Endothelial cell of umbilical vein (primary cell): Measurements from ENCODE around the gene ZNF516. TPM values are rescaled to one million over a fixed set of nuclear protein-coding genes. Genes with fewer than 3 reads are reported as not detected.

ENCODE experiments used
- BruUV-seq: library from RNA; stranded (reverse); fragments of 400-500 nt; replicated peaks from 2 replicates; lab custom pipeline; 2021; lab: Mats Ljungman, UMichigan
- CTCF ChIA-PET: fragments of 300-600, 350-600 bp; sonication (Branson Sonifier 250); formaldehyde crosslinking; loops from one replicate; lab custom pipeline; 2021; ENCODE audit warnings: antibody characterized with exemption, inconsistent platforms; lab: Charles Lee
- POLR2A ChIA-PET: fragments of 300-600, 350-600 bp; sonication (Branson Sonifier 250); formaldehyde crosslinking; loops from one replicate; lab custom pipeline; 2021; ENCODE audit warnings: antibody characterized with exemption, inconsistent platforms; lab: Charles Lee
- DNase-seq: peaks from one replicate; pipeline ENCODE4 v3.0.0-alpha.2; 2011; ENCODE audit warnings: low read depth, low spot score
- FAIRE-seq: peaks from 2 replicates; lab custom pipeline; 2011; peaks lifted over from hg19 to GRCh38; lab: Jason Lieb, UNC
- H2AFZ ChIP-seq: 2 replicates; pipeline ENCODE4 v1.6.0; 2012; ENCODE audit warnings: low read depth, low read length, control low read depth, inconsistent platforms
- H3K27ac ChIP-seq: 2 replicates; pipeline ENCODE4 v1.5.1; 2011; ENCODE audit warnings: low read depth, mild to moderate bottlenecking, control low read depth, low read length, moderate library complexity; ENCODE audit not compliant: insufficient read depth
- H3K27me3 ChIP-seq, 2 experiments: 2 replicates each; pipeline versions ENCODE4 v1.6.0 to v1.6.1; 2011; ENCODE audit warnings: low read length in 2 of 2, mixed read lengths in 1 of 2; ENCODE audit not compliant: control insufficient read depth in 2 of 2, insufficient read depth in 2 of 2
- H3K36me3 ChIP-seq, 2 experiments: 2 replicates in 1 of 2; 3 replicates in 1 of 2; pipeline ENCODE4 v1.5.1; 2011; ENCODE audit warnings: low read length in 2 of 2, mild to moderate bottlenecking in 1 of 2, moderate library complexity in 1 of 2; ENCODE audit not compliant: control insufficient read depth in 2 of 2, insufficient read depth in 2 of 2; ENCODE audit errors: extremely low read depth in 1 of 2
- H3K4me1 ChIP-seq: 3 replicates; pipeline ENCODE4 v1.5.1; 2011; ENCODE audit warnings: mild to moderate bottlenecking, low read length; ENCODE audit not compliant: control insufficient read depth, insufficient read depth; ENCODE audit errors: extremely low read depth
- H3K4me2 ChIP-seq: 2 replicates; pipeline ENCODE4 v1.6.1; 2011; ENCODE audit warnings: low read length, control low read depth, mixed read lengths; ENCODE audit not compliant: insufficient read depth
- H3K4me3 ChIP-seq, 3 experiments: fragments of 200-600 bp in 1 of 3; sonication (generic), shearing (Covaris generic) in 1 of 3; replicated peaks in 1 of 3; 2 replicates each; pipeline ENCODE4 v1.5.1; 2011 to 2016; ENCODE audit warnings: control low read depth in 3 of 3, low read length in 3 of 3, mild to moderate bottlenecking in 2 of 3, inconsistent platforms in 1 of 3, low read depth in 1 of 3, moderate library complexity in 1 of 3; ENCODE audit not compliant: insufficient read depth in 1 of 3
- H3K79me2 ChIP-seq: 2 replicates; pipeline ENCODE4 v1.6.0; 2012; ENCODE audit warnings: low read length, inconsistent platforms; ENCODE audit not compliant: control insufficient read depth, insufficient read depth
- H3K9ac ChIP-seq: replicated peaks from 2 replicates; pipeline ENCODE3; 2011; ENCODE audit warnings: low read length, control low read depth; ENCODE audit not compliant: insufficient read depth; ENCODE audit errors: extremely low read depth
- H3K9me1 ChIP-seq: replicated peaks from 3 replicates; pipeline ENCODE4 v1.6.0; 2011; ENCODE audit warnings: mild to moderate bottlenecking, low read length; ENCODE audit not compliant: control insufficient read depth, insufficient read depth; ENCODE audit errors: extremely low read depth
- H3K9me3 ChIP-seq: replicated peaks from 2 replicates; pipeline ENCODE4 v1.5.1; 2012; ENCODE audit warnings: low read length, inconsistent platforms; ENCODE audit not compliant: control insufficient read depth, insufficient read depth
- H4K20me1 ChIP-seq: replicated peaks from 2 replicates; pipeline ENCODE3; 2011; ENCODE audit warnings: mild to moderate bottlenecking, low read length; ENCODE audit not compliant: control insufficient read depth, insufficient read depth; ENCODE audit errors: extremely low read depth
- EZH2 ChIP-seq: IDR thresholded peaks from 2 replicates; pipeline ENCODE4 v1.6.1; 2012; ENCODE audit warnings: borderline replicate concordance, low read depth, mild to moderate bottlenecking, moderate library complexity, low read length, inconsistent platforms; ENCODE audit not compliant: severe bottlenecking
- FOS ChIP-seq: IDR thresholded peaks from 2 replicates; pipeline ENCODE4 v1.6.1; 2011; ENCODE audit warnings: mild to moderate bottlenecking, low read length, moderate library complexity, borderline replicate concordance; ENCODE audit not compliant: insufficient read depth
- GATA2 ChIP-seq: IDR thresholded peaks from 2 replicates; pipeline ENCODE4 v1.7.0; 2011; ENCODE audit warnings: low read depth, mild to moderate bottlenecking, moderate library complexity, mixed read lengths, low read length; ENCODE audit not compliant: insufficient read length, insufficient read depth
- JUN ChIP-seq: IDR thresholded peaks from 2 replicates; pipeline ENCODE4 v1.6.1; 2011; ENCODE audit warnings: borderline replicate concordance, low read depth; ENCODE audit not compliant: insufficient read length, insufficient read depth
- MYC ChIP-seq: IDR thresholded peaks from one replicate; pipeline ENCODE4 v1.6.1; 2011; ENCODE audit warnings: mild to moderate bottlenecking, low read depth, low read length
- POLR2A ChIP-seq: IDR thresholded peaks from 2 replicates; pipeline ENCODE4 v1.6.1; 2012; ENCODE audit warnings: low read depth, mild to moderate bottlenecking, control low read depth, low read length
- POLR2AphosphoS5 ChIP-seq: IDR thresholded peaks from 2 replicates; pipeline ENCODE4 v1.6.1; 2012; ENCODE audit warnings: low read depth, mild to moderate bottlenecking, control low read depth, low read length, moderate library complexity; ENCODE audit not compliant: insufficient read depth
- dilution Hi-C: fragments of 300-500 bp; cut with MboI; formaldehyde crosslinking; loops from one replicate; pipeline ENCODE4 v1.15.0; 2019; ENCODE audit warnings: low sequenced_read_pairs; ENCODE audit not compliant: extremely low pct_ligation_motif_present
- intact Hi-C: fragments of 100-400 bp; cut with micrococcal nuclease; formaldehyde crosslinking; loops from one replicate; pipeline ENCODE4 v1.10.0; 2022
- polyA plus RNA-seq, 4 experiments: library from polyadenylated mRNA; depleted of rRNA in 3 of 4; stranded (reverse) in 3 of 4; unstranded in 1 of 4; fragments of >200 nt; gene quantifications; 2 replicates each; pipeline versions ENCODE4 v1.2.1 to v1.2.3, GENCODE V29; 2011 to 2012; ENCODE audit warnings: missing spikeins in 1 of 4
- total RNA-seq: library from RNA; stranded (reverse); gene quantifications from 2 replicates; pipeline ENCODE4 v1.2.3, GENCODE V29; 2021
- TF ChIP-seq, protein P1 (sequence below): IDR thresholded peaks from 2 replicates; pipeline ENCODE4 v1.6.1; 2011; ENCODE audit not compliant: insufficient read depth, insufficient read length
- TF ChIP-seq, protein P2 (sequence below), 2 donors: IDR thresholded peaks; 1 replicate in 1 of 2; 2 replicates in 1 of 2; pipeline ENCODE4 v1.5.1; 2011; ENCODE audit warnings: low read length in 2 of 2, mild to moderate bottlenecking in 2 of 2, moderate library complexity in 2 of 2, control low read depth in 1 of 2, inconsistent platforms in 1 of 2, low read depth in 1 of 2; ENCODE audit not compliant: insufficient read depth in 1 of 2; ENCODE audit errors: extremely low read depth in 1 of 2

ZNF516 gene
- total and polyA plus RNA-seq, 2 donors (not counting 3 experiments of a cell fraction or from before 2014, with no cell fraction given) = 3.6 to 19.1 TPM

DNA sequence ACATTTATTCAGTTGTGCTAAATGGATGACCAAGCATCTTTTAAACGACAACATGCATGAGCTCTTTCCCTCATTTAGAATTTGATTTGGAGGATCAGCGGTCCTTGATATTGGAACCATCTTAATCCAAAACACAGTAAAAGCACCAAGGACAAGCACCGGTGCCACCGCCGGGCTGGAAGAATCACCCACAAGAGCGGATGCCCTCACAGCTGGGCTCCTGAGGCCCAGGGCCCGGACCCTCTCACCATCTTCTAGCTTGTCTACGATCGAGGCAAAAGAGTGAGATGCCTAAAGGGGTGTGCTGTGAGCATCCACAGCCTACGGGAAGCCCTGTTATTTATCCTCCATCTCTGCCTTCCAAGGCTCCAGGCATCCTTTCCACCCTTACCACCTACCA is 129.5 kb downstream of the ZNF516 start:
- Histone ChIP-seq H3K9me1 (no peaks in the 10 kb centered on the region), H3K79me2 (no peaks in the 10 kb centered on the region), H3K27ac (no peak overlapping the region), H3K9ac (no peak overlapping the region), H3K36me3 (no peaks in the 10 kb centered on the region), H3K4me2 (no peak overlapping the region), H3K4me1 (no peaks in the 10 kb centered on the region), H3K4me3 (no peak overlapping the region), H2AFZ (no peak overlapping the region), H3K9me3 (no peaks in the 10 kb centered on the region), H3K27me3 (no peaks in the 10 kb centered on the region), H4K20me1 (no peaks in the 10 kb centered on the region)
- dilution Hi-C loops = no loop called here
- FAIRE-seq = no peak
- no TSS peak for BruUV-seq
- ChIA-PET POLR2A (no interaction called here), CTCF (no interaction called here)
- TF ChIP-seq GATA2 (no peak), MYC (no peak), EZH2 (no peak)
- TF ChIP-seq, protein P1, sequence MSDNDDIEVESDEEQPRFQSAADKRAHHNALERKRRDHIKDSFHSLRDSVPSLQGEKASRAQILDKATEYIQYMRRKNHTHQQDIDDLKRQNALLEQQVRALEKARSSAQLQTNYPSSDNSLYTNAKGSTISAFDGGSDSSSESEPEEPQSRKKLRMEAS = no peak
- intact Hi-C loops = no loop called here
- DNase-seq = no peak

DNA sequence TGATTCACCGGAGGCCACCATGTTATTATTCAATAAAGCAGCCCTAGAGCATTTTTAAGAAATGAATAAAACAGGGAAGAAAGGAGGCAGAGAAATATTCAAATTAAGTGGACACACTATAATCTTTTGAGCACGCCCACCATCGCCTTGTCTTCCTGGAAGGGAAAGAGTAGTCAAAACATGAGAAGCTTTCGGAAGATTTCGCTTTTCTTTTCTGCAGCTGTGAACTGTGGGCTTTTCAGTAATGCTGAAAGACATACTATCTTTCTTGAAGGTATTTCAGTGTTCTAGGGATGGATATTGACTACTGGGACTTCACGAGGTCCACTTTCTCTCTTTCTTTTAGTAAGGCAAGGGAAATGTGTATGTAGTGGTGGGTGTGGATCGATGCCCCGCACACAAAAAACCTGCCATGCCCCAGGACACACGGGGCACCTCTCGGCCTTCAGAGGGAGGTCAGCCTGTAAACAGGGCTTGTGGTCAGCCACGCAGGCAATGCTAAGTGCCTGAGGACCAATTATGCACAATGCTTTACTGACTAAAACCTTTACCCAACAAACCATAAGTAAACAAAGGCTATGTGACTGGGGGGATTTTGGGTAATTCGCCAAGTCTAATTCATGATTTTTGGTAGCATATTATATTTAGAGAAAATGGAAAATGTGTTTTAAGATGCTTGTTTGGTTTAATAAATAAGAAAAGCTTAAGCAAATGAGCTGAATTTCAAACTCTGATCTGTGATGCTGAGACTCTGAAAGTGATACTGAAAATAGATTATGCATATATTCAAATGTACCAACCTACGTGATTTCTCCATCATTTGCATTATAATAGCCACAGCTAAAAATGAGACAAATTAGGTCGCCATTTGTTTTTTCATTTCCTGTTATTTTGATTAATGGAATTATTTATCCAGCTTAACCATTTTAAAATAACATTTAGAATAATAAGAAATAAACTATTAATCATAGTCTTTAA is 130.5 kb downstream of the ZNF516 start:
- FAIRE-seq (no peak), DNase-seq (no peak)
- H3K79me2 ChIP-seq = no peaks in the 10 kb centered on the region
- no peak overlapping the region for H3K9ac ChIP-seq
- no peaks in the 10 kb centered on the region for H3K4me1 ChIP-seq
- no peak for TF ChIP-seq EZH2
- TF ChIP-seq, protein P2, sequence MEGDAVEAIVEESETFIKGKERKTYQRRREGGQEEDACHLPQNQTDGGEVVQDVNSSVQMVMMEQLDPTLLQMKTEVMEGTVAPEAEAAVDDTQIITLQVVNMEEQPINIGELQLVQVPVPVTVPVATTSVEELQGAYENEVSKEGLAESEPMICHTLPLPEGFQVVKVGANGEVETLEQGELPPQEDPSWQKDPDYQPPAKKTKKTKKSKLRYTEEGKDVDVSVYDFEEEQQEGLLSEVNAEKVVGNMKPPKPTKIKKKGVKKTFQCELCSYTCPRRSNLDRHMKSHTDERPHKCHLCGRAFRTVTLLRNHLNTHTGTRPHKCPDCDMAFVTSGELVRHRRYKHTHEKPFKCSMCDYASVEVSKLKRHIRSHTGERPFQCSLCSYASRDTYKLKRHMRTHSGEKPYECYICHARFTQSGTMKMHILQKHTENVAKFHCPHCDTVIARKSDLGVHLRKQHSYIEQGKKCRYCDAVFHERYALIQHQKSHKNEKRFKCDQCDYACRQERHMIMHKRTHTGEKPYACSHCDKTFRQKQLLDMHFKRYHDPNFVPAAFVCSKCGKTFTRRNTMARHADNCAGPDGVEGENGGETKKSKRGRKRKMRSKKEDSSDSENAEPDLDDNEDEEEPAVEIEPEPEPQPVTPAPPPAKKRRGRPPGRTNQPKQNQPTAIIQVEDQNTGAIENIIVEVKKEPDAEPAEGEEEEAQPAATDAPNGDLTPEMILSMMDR (IDR thresholded peaks at IDR 0.05; ENCODE audit: extremely low read depth in 1 of 2, insufficient read depth in 1 of 2, low read depth in 1 of 2, low read length in 2 of 2) = no peak
- no peak for TF ChIP-seq GATA2
- TF ChIP-seq, protein P1 = no peak
- no peak for TF ChIP-seq JUN
- no peak for TF ChIP-seq MYC
- no peak for TF ChIP-seq FOS
- no peak for TF ChIP-seq POLR2AphosphoS5
- TF ChIP-seq POLR2A = no peak
- H3K9me1 ChIP-seq = no peaks in the 10 kb centered on the region
- CTCF ChIA-PET = no interaction called here
- no peaks in the 10 kb centered on the region for H3K27me3 ChIP-seq
- no peak overlapping the region for H3K4me2 ChIP-seq
- no peaks in the 10 kb centered on the region for H4K20me1 ChIP-seq
- H3K36me3 ChIP-seq = no peaks in the 10 kb centered on the region
- POLR2A ChIA-PET = no interaction called here
- BruUV-seq = no TSS peak
- no peak overlapping the region for H3K4me3 ChIP-seq
- H3K27ac ChIP-seq = no peak overlapping the region
- intact Hi-C loops (no loop called here), dilution Hi-C loops (no loop called here)
- H3K9me3 ChIP-seq = no peaks in the 10 kb centered on the region
- H2AFZ ChIP-seq = no peak overlapping the region
